ENCODE results near the gene TEX14.

The TEX14 gene

DNA sequence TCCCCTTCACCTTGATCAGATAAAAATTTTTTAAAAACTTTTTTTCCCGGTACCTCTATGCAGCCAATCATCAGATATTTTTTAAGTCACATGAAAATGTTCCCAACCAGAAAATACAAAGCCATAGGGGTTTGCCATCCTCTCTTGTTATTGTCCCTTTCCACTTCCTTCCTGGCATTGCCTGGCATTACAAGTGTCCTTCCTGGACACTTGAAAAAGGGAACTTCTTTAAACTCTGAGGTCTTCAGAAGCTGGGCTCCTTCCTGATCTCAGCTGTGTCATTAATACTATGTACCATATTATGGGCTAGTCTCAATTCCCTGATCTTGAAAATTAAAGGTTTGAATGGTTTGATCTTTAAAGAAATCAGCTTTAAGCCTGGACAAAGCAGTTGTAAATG is 64.9 kb downstream of the TEX14 start:
- no peak overlapping the region for H3K27ac ChIP-seq
- no peak for TF ChIP-seq CTCF (conservative IDR thresholded peaks at IDR 0.05)

DNA sequence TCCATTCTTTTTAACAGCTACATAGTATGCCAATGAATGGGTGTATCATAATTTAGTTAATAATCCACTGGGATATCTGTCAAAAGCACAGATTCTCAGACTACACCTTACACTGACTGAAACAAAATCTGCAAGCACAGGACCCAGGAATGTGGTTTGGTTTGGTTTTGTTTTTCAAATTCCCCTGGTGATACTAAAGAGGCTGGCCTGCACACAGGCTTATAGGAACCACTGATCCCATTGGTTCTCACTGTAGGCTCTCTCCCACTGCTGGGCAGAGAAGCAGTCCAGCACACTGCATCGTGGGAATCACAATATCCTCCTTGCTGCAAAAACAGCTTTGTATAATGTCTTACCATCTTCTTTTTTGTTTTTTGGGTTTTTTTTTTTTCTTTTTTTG is 67.1 kb downstream of the TEX14 start:
- TF ChIP-seq CTCF (conservative IDR thresholded peaks at IDR 0.05), result no peak
- no peak overlapping the region for H3K27ac ChIP-seq

GRCh38 chr17:58621174-58621573 is 70.7 kb downstream of the TEX14 start:
- TF ChIP-seq CTCF (conservative IDR thresholded peaks at IDR 0.05), result no peak
- no peak overlapping the region for H3K27ac ChIP-seq

DNA sequence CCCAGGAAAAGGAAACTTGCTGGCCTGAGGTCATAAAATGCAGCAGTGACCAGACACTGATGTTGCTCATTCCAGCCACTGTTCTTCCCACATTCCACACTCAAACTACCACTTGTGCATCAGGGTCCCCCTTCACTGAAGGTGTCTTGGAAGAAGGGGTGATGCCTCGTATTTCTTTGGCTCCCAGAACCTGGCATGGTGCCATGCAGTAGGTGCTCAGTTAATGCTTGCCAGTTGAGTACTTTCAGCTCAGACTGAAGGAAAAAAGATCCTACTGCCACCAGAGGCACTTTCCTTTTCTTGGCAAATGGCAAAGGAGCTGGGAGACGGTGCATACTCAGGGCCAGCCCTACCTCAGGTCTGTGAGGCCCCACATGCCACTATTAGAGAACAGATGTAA is 73.5 kb downstream of the TEX14 start:
- no peak overlapping the region for H3K27ac ChIP-seq
- TF ChIP-seq CTCF (conservative IDR thresholded peaks at IDR 0.05), result no peak

DNA sequence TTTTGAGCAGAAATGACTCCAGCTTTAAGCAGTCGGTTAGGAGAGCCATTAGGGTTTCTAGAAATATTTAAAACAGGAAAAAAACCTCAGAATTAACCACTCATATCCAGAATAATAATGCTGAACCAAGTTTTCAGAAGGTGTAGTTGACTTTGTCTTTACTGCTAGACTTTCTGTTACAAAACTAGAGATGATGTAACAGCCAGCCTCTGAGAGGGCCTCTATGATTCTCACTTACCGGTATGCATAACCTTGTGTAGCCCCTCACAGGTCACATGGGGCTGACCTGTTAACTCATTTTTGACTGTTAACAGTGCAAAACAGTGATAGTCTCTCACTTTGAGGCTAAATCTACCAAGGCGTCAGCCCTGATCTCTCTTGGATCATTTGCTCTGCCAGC is 74.3 kb downstream of the TEX14 start:
- H3K27ac ChIP-seq, result no peak overlapping the region
- TF ChIP-seq CTCF (conservative IDR thresholded peaks at IDR 0.05), result no peak

DNA sequence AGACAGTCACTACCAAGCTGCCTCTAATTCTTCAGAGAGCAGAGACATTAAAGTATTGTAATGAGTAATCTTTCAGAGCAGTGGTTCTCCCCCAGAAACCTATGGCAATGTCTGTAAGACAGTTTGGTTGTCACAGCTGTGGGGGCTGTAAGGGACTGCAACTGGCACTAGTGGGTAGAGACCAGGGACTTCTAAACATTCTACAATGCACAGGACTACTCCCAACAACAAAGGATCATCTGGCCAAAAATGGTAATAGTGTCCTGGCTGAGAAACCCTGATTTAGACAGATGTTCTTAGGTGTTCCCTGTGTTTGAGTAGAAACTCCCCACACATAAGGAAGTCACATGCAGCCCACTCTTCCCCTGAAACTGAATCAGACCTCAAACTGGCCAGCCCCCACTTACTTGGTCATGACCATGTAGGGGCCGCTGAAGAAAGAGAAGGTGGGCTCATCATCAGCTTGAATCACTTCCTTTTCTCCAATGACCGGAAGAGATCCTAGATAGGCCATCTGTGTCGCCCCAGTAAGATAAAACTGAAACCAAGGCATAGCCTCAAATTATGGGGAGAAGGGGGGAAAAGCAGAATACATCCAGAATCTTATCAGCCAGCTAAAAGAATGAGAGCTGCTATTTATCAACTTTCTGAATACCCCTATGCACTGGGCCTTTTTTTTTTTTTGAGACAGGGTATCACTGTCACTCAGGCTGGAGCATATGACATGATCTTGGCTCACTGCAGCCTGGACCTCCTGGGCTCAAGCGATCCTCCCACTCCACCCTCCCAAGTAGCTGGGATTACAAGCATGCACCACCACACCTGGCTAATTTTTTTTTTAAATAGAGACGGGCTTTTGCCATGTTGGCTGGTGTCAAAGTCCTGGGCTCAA is 75.8 kb downstream of the TEX14 start:
- no peak for TF ChIP-seq CTCF (conservative IDR thresholded peaks at IDR 0.05)
- H3K27ac ChIP-seq, result no peak overlapping the region

DNA sequence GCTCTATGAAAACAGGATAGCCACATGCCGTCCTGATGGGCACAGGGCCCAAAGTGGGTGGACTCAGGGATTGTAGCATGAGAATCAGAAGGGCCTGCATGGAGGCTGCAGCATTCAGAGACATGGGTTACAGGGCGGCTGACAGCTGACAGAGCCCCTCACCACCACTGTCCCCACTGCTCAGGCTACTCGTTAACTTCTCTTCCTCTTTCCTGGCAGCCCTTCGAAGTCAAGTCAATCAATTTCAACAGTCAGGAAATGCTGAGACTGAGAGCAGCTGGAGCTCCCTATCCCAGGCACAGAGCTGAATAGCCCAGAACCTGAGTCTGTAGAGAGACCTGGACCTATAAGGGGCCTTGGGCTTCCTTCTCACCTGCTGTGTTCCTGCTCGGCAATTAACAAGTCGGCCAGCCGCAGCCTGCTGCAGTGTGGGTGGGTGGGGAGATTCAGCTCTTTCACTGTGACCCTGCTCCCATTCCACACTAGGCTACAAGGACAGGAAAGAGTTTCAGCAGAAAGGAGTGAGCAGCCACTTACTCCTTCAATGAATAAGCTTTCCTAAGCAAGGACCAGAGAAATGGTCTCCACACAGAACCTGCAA is 76.9 kb downstream of the TEX14 start:
- no peak overlapping the region for H3K27ac ChIP-seq
- TF ChIP-seq CTCF (conservative IDR thresholded peaks at IDR 0.05), result no peak

All from VCaP (cell line).